Measurements from ENCODE around the gene APOM.

Gene APOM

DNA sequence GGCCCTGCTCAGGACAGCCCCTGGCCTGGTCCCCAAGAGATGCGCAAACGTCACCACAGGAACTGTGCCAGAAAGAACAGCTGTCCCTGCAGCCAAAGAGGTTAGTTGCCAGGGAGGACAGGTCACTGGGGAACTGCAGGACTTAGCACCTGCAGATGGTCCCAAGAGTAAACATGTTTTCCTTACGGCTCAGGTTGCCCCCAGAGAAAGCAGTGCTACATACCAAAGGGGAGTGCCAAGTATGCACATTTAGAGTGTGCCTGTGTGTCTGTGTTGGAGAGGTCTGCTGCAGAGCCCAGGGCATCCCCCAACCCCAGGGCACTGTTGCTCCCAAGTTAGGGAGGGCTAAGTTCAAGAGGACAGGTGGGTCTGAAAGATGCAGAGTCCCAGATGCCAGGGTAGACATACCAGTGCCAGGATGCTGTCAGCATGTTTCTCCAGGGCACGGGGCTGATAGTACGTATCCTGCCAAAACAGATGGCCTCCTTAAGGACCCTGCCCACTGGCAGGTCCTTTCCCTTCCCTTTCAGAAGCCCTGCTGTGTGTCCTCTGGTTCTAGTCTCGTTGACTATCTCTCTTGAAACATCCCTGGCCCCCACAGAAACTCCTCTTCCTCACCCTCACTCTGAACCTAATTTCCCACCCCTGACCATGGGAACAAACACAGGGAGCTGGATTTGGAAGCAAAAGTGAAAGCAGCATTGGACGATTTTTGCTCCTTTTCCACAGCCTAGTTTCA is 46.1 kb downstream of the APOM start:
- ATAC-seq (no peak), DNase-seq (no peak)
- no peaks in the 10 kb centered on the region for H3K9me3 Mint-ChIP-seq

DNA sequence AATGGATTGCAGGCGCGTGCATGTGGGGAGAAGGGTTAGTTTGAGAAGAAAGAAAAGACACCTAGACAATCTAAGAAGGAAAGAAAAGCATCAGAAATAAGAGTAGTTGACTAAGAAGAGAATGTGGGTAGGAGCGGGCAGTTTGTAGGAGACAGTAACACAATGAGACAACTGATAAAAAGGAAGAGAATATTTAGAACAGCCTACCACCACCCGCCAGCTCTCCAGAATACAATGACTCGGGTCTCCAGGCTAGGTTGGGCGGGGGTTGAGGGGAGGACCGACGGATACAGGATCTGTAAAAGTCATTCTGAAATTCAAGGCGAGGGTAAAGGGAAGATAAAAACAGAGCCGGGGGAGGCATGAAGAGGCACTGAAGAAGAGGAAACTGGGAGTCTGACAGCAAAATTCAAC is 46.7 kb downstream of the APOM start:
- no peaks in the 10 kb centered on the region for H3K9me3 Mint-ChIP-seq
- peak; percentile 22 for ATAC-seq
- peak overlapping the region; percentile 91 to 98 for H3K27ac Mint-ChIP-seq
- H3K27me3 Mint-ChIP-seq = no peaks in the 10 kb centered on the region
- peak overlapping the region; percentile 96 for H3K4me3 Mint-ChIP-seq
- peaks cover 31% of the 10 kb centered on the region for H3K4me1 Mint-ChIP-seq
- no peak for DNase-seq

More for the DNA sequence above, 46.1 kb downstream of the APOM start:
- Mint-ChIP-seq H3K4me1 (peaks cover 33% of the 10 kb centered on the region), H3K27me3 (no peaks in the 10 kb centered on the region), H3K4me3 (peak overlapping the region; percentile 96), H3K27ac (peak overlapping the region; percentile 91 to 98)

DNA sequence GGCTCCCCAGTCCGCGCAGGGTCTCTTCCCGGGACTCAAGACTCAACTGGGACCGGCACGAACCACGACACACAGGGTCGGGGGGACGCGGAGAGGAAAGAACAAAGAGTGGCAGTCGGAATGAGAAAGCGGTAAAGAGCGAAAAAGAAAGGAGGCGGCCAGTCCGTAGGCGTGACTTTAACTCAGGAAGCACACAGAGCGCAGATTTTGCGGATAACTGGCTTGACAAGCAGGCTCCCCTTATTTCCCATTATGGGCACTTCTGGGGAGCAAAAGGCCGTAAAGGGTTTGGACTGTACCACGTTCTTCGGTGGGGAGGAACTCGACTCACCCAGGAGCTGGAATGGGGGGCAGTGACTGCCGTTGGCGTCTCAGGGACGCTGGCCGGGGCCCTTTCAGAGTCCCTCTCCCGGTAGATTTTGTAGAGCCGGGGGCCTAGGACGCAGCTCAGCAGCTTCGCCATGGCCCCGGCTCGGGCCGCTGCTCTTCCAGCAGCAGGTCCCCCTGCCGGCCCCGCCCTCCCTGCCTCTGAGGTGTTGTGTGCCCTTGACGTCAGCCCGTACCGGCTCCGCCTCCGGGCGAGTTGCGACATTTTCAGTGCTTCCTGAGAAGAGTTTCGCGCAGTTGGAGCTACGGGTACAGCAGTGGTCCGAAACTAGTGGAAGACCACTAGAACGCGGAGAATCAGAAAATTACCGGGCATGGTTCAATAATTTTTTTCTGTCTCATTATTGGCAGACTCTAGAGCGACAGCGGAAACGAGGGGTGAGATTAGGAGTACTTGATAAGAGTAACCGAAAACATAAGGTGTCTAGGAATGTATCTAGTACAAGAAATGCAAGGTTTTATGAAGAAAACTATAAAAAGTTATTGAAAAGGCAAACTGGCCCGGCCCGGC is 47.4 kb downstream of the APOM start, which contains the start of gene ABHD16A:
Gene ABHD16A, minus strand, starts transcription at position 506 of the 898 bp plus-strand sequence. Its CDS starts 43 bp downstream, at position 463.
- peak; percentile 98 for ATAC-seq
- DNase-seq = peak; percentile 95 to 97
- Mint-ChIP-seq H3K27me3 (no peaks in the 10 kb centered on the region), H3K27ac (peak within 1 kb of the TSS; percentile 91 to 98), H3K4me1 (peaks cover 25% of the 10 kb centered on the region), H3K4me3 (peak within 1 kb of the TSS; percentile 96), H3K9me3 (no peaks in the 10 kb centered on the region)

DNA sequence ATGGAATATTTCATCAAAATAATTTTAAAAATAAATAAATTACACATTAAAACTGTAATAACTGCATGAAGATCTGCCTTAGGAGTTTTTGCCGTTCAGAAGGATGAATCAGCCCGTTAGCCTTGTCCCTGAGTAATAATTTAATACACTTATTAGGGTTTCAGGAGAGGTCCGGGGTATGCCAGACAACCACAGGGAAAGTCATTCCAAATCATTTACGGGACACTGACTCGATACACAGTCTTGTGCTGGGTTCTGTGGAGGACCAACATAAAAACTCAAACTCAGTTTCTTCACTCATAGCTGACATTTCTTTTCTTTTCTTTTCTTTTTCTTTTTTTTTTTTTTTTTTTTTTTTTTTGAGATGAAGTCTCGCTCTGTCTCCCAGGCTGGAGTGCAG is 50.2 kb downstream of the APOM start:
- Mint-ChIP-seq H3K27me3 (no peaks in the 10 kb centered on the region), H3K27ac (no peak overlapping the region), H3K9me3 (no peaks in the 10 kb centered on the region), H3K4me3 (no peak overlapping the region), H3K4me1 (peaks cover 24% of the 10 kb centered on the region)
- no peak for ATAC-seq
- no peak for DNase-seq

DNA sequence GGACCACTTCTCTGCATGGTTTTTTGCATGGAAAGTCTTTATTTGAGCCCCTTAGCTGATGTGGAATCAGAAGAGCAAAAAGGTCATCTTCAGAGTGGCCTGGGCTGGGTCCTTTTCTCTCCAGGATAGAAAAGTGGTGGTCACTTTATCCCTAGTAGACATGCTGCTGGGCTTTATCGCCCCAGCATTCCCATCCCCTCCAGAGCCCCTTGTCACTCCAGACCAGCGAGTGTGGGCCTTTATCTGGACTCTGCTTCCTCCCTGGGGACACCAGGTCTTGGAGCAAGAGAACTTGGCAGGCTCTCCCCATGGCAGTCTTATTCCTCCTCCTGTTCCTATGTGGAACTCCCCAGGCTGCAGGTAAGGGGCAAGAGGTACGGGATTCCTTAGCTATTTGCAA is 50.9 kb downstream of the APOM start, which contains the start of gene LY6G6F:
Gene LY6G6F, plus strand, starts transcription at position 268 of the 400 bp plus-strand sequence. Its CDS starts 41 bp downstream, at position 309.
- peak within 1 kb of the TSS in 1 of 2 donors; percentile 57 for H3K27ac Mint-ChIP-seq
- H3K4me1 Mint-ChIP-seq = peaks cover 22% of the 10 kb centered on the region
- no peaks in the 10 kb centered on the region for H3K27me3 Mint-ChIP-seq
- no peaks in the 10 kb centered on the region for H3K9me3 Mint-ChIP-seq
- no peak within 1 kb of the TSS for H3K4me3 Mint-ChIP-seq
- ATAC-seq = no peak
- DNase-seq = no peak

DNA sequence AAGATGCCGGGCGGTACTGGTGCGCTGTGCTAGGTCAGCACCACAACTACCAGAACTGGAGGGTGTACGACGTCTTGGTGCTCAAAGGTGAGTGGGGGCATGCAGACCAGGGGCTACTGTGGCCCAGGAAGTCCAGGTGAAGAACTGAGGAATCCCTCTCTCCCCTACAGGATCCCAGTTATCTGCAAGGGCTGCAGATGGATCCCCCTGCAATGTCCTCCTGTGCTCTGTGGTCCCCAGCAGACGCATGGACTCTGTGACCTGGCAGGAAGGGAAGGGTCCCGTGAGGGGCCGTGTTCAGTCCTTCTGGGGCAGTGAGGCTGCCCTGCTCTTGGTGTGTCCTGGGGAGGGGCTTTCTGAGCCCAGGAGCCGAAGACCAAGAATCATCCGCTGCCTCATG is 52.0 kb downstream of the APOM start:
- Mint-ChIP-seq H3K9me3 (no peaks in the 10 kb centered on the region), H3K27me3 (peaks cover 7% of the 10 kb centered on the region), H3K4me1 (peaks cover 15% of the 10 kb centered on the region), H3K27ac (no peak overlapping the region), H3K4me3 (no peak overlapping the region)
- ATAC-seq (no peak), DNase-seq (no peak)
